HG03378 (cell line): ENCODE results near the gene VSIG10L.

ENCODE experiments used
- ATAC-seq: cut with Tn5 transposase; IDR thresholded peaks from one replicate; pipeline ENCODE4 v1.9.1; 2021; ENCODE audit warnings: mild to moderate bottlenecking, moderate library complexity; ENCODE audit not compliant: unreplicated experiment

The VSIG10L gene

DNA sequence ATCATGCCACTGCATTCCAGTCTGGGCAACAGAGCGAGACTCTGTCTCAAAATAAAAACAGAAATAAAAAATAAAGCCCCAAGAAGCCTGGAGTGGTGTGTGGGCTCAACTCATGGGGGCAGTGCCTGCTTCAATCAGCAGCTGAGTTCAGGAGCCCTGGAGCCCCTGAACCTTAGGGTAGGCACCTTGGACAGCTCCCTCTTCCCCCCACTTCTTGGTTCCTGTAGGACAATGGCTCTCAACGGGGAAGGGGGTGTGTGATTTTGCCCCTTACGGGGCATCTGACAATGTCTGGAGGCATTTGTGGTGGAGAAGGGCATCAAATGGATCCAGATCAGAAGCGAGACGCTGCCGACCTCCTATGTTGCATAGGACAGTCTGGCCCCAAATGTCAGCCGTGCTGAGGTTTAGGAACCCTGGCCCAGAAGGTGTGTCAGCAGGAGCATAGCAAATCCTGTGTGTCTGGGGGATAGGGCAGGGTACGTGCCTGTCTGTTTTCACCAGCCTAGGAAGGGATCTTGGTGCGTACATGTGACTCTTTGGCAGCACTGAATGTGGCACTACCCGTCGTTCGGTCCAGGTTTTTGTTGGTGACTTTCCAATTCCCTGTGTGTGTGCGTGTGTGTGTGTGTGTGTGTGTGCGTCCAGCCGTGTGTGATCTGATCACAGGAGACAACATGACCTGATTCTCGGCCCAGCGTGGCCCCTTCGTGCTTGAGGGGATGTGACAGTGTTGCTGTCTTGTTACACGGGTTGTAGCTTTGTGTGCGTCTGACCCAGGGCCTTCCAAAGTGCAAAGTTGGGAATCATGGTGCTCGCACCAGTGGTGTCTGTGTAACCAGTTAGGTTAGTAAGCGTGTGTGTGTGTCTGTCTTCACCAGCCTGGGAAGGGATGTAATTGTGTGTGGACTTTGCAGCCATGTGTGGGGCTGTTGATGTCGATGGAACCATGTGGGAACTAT is 23.0 kb downstream of the VSIG10L start:
- ATAC-seq = no peak

DNA sequence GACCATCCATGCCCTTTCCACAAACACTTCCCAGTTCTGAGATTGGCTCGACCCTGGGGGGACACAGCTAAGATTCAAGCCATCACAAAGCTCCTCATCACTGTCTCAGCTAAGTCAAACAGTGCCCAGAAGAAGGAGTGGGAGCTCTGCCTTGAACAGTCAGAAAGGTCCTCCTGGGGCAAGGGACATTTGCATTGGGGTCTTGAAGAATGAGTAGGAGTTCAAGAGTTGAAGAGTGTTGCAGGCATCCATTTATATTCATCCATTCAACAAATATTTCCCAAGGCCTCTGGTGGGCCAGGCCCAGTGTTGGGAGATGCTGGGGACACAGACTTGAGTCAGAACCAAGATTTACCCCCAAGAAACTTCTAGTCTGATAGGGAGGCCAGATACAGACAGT is 24.0 kb downstream of the VSIG10L start:
- no peak for ATAC-seq

DNA sequence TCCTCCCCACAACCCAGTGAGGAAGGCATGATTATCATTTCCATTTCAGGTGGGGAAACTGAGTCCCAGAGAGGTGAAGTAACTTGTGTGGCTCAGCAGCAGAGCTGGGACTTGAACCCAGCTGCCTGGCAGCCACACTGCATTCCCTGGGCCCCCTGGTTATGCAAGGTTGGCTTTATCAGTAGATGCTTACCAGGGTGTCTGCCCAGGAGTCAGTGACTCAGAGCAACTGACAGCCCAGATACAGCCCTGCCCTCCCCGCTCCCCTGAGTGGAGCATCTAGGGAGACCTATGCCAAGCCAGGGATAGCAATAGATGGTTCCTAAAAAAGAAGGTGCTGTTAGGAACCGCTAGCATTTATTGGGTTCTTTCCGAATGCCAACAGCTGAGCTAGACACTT is 24.6 kb downstream of the VSIG10L start:
- no peak for ATAC-seq

- ATAC-seq = no peak
These were observed 25.3 kb downstream of the VSIG10L start for GRCh38 chr19:51316688-51317087.

DNA sequence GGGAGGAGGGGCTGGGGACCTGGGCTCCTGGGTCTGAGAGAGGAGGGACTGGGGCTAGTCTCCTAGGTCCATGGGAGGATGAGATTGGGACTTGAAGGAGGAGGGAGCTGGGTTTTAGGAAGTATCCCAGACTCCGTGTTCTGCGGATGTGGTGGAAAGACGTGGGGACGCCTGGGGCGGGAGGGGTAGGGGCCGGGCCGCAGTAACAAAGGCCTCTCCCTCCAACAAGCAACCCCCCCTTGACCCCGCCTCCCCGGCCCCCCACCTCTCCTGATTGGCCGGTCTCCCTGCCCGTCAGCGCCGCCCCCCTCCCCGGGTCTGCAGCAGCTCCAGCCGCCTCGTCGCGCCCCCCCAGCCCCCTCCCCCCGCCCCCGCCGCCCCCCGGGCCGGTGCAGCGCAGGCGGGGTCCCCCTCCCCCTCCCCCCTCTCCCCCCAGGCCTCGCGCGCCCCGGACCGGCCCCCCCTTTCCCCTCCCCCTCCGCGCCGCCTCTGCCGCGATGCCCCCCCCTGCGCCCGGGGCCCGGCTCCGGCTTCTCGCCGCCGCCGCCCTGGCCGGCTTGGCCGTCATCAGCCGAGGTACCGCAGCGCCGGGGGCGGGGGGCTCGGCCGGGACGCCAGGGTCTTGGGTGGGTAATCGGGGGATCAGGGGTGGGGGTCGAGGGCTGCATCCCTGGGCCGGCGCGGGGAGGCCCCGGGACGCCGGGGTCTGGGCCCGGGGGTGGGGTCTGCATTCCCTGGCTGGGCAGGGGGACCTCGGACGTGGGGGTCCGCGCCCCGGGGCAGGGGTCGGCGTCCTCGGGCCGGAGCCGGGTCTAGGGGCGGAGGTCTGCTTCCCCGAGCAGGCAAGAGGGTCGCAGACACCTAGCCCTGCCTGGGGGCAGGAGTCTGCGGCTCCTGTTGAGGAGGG is 30.3 kb downstream of the VSIG10L start, which contains the start of gene IGLON5:
Gene IGLON5 (plus strand): TSS at position 294 of the 907 bp plus-strand sequence. CDS start 204 bp downstream, at position 498.
- ATAC-seq = no peak

DNA sequence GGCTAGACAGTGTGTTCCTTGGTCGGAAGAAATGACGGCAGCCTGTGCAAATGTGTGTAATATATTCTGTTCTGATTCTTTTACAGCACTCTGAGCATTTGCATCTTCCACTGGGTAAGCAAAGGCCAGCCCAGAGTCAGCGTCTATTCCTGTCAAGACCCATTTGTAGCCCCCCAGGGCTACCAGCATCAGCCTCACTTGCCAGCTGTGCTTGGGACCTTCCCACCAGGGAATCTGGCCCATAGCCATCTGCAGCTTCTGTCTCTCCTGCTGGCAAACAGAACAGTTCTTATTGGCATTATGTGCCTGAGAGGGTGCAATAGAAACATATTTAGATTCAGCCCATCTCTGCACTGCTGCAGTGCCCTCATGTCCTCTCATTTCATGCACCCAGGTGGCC is 36.5 kb downstream of the VSIG10L start:
- ATAC-seq = no peak

- ATAC-seq = no peak
These were observed 40.7 kb downstream of the VSIG10L start for GRCh38 chr19:51301266-51301665.

GRCh38 chr19:51297406-51297805 is 44.5 kb downstream of the VSIG10L start:
- ATAC-seq = no peak

DNA sequence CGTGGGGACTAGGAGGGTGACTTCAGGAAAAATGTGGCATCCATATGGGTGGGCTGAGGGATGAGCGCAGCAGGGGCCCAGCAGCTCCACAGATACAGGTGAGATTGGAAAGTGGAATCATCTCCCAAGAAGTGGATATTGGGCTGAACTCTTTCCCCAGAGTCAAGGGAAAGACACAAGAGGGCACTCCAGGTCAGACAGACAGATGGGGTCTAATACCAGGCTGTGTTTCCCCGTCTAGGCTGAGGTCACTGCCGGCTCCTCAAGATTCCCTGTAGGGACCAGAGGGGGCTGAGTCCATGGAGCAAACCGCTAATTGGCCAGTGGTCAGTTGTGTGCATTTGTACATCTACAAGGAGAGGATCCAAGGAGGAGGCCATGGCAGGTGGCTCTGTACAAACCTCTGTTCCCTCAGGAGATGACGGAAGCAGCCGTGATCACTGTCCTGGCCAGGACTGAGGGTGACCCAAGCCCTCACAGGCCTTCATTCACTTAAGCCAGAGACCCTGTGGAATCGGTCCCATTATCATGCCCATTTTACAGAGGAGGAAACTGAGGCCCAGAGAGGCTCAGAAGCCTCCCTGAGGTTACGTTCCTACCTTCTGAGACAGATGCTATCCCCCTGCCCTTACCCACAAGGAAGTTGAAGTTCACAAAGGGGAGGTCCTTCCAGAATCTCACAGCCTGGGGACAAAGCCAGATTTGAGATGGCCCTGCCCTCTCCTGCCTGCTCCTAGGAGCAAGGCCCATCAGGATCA is 45.4 kb downstream of the VSIG10L start:
- ATAC-seq = no peak

DNA sequence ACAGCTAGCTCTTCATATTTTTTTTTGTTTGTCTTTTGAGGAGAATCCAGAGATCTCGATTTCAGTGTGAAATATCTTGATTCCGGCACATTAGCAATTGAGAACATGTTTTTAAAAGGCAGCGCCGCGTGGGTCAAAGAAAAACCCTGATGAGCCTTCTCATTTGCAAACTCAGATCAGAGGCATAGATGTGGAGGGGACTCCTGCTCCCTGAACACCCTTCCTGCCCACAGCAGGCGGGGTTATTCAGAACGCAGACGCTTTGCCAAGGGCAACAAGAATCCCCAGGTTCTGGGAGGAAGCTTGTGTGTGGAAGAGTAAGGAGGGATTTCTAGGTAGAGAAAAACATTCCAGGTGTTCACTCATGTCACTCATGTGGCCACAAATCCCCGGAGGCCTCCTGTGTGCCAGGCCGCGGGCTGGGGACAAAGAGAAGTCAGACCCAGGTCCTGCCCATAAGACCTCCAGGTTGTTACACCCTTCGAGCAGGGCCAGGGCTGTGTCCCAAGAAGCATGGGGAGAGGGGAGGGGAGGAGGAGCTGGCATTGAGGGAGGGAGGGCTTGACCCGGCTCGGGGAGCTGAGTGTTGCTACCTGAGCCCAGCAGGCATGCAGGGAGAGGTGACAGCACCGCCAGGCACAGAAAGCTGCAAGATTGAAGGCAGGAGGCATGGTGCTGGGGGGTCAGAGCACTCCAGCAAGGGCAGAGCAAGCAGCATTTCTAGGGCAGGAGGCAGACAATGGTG is 46.4 kb downstream of the VSIG10L start:
- ATAC-seq = no peak

GRCh38 chr19:51294977-51295375 is 47.0 kb downstream of the VSIG10L start:
- ATAC-seq = no peak

DNA sequence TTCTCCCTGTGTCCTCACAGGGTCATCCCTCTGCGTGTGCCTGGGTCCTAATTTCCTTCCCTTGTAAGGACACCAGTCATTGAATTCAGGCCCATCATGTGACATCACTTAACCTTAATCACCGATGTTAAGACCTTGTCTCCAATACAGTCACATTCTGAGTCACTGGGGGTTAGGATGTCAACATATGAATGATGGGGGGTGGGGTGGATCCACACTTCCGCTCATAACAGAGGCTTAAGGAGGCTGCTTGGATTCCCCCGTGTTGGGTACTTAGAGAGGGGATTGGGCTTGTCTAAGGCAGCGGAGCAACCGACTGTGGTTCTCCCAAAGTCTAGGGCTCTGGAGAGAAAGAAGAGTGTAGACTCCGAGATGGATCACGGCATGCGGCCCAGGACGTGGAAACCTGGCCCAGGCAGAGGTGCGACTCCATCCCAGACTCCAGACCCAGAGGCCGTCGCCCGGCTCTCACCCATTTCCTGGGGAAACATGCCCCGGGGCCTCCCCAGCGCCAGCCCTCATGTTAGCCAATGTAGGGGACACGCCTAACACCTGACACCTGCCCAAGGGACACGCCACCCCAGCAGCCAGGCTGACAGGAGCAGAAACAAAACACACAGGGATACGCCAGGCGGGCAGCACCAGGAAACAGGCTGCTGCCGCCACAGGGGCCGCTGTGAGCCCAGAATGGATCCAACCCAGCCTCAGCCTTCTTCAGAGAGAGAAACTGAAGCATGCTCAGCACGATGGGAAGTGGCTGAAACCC is 47.5 kb downstream of the VSIG10L start:
- no peak for ATAC-seq

GRCh38 chr19:51293571-51294210 is 48.2 kb downstream of the VSIG10L start:
- ATAC-seq = no peak

- ATAC-seq = no peak
These were observed 49.0 kb downstream of the VSIG10L start for GRCh38 chr19:51292971-51293370.

DNA sequence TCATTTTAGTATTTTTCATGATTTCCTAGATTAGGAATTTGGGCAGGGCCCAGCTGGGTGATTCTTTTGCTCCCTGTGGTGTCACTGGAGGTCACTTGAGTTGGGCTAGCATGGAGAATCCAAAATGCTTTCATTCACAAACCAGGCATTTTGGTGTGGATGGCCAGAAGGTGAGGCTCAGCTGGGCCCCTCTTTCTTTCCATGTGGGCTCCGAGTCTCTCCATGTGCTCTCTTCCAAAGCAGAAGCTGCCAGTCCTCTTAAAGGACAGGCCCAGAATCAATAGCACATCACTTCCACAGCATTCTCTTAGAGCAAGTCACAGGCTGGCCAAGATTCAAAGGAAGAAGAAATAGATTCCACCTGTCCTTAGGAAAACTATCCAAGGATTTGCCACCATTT is 52.3 kb downstream of the VSIG10L start:
- ATAC-seq = no peak

- ATAC-seq = no peak
These were observed 56.3 kb downstream of the VSIG10L start for GRCh38 chr19:51285682-51286081.

DNA sequence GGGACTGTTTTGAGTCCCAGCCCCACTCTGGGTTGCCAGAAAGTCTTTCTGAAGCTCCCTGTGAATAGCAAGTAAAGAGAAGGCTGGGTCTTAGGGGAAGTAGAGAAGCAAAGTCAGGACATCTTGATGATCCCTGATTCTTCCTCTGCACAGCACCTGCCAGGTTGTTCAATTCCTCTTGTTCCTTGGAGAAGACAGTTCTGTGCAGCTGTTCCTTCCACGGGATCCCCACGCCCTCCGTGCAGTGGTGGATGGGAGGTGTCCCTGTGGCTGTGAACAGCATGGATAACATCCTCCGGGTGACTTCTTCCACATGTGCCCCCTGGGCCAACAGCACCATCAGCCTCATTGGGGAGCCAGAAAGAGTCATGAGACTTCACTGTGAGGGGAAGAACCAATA is 59.6 kb downstream of the VSIG10L start:
- no peak for ATAC-seq
